Measurements from ENCODE around the gene SDK1. TPM values are rescaled to one million over a fixed set of nuclear protein-coding genes. Genes with fewer than 3 reads are reported as not detected.

Gene SDK1
- total and polyA plus RNA-seq, 2 donors (not counting 3 experiments of a cell fraction or from before 2014, with no cell fraction given): 1.6 to 3.9 TPM

DNA sequence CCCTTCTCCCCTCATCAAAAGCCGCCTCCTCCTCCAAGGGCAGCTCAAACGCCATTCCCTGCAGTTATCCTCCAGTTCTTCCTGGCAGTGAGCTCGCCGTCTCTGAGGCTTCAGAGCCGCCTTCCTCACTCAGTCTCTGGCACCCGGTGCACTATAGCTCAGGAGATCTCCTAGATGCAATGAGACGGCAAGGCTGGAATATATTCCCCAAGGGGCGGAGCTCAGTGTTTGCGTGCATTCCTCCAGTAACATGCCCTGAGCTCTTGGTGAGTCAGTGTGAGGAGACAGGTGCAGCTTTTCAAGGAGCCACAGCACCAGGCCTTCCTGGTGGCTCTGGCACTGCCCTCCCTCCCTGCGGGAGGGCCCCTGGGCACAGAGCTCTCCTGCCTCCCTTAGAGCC lies 868.4 kb downstream of the SDK1 start:
- H3K9me3 ChIP-seq (replicated peaks; ENCODE audit: control insufficient read depth, insufficient read depth, low read length): no peaks in the 10 kb centered on the region
- dilution Hi-C loops (cut with MboI; ENCODE audit: extremely low pct_ligation_motif_present, low sequenced_read_pairs) (no loop called here), intact Hi-C loops (cut with micrococcal nuclease) (no loop called here)
- no peaks in the 10 kb centered on the region for H3K36me3 ChIP-seq (ENCODE audit: control insufficient read depth in 2 of 2, extremely low read depth in 1 of 2, insufficient read depth in 2 of 2, low read length in 2 of 2)
- H3K27ac ChIP-seq (ENCODE audit: insufficient read depth, low read depth, low read length): no peak overlapping the region
- no peaks in the 10 kb centered on the region for H4K20me1 ChIP-seq (replicated peaks; ENCODE audit: control insufficient read depth, extremely low read depth, insufficient read depth, low read length)
- TF ChIP-seq, protein P1, sequence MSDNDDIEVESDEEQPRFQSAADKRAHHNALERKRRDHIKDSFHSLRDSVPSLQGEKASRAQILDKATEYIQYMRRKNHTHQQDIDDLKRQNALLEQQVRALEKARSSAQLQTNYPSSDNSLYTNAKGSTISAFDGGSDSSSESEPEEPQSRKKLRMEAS (IDR thresholded peaks at IDR 0.05; ENCODE audit: insufficient read depth, insufficient read length): no peak
- TF ChIP-seq FOS (IDR thresholded peaks at IDR 0.05; ENCODE audit: borderline replicate concordance, insufficient read depth, low read length) (no peak), POLR2AphosphoS5 (IDR thresholded peaks at IDR 0.05; ENCODE audit: insufficient read depth, low read depth, low read length) (no peak), MYC (IDR thresholded peaks at IDR 0.05; ENCODE audit: low read depth, low read length) (no peak), EZH2 (IDR thresholded peaks at IDR 0.05; ENCODE audit: borderline replicate concordance, low read depth, low read length, severe bottlenecking) (no peak), GATA2 (IDR thresholded peaks at IDR 0.05; ENCODE audit: insufficient read depth, insufficient read length, low read depth, low read length) (no peak), JUN (IDR thresholded peaks at IDR 0.05; ENCODE audit: borderline replicate concordance, insufficient read depth, insufficient read length, low read depth) (no peak), POLR2A (IDR thresholded peaks at IDR 0.05; ENCODE audit: low read depth, low read length) (no peak)
- TF ChIP-seq, protein P2, sequence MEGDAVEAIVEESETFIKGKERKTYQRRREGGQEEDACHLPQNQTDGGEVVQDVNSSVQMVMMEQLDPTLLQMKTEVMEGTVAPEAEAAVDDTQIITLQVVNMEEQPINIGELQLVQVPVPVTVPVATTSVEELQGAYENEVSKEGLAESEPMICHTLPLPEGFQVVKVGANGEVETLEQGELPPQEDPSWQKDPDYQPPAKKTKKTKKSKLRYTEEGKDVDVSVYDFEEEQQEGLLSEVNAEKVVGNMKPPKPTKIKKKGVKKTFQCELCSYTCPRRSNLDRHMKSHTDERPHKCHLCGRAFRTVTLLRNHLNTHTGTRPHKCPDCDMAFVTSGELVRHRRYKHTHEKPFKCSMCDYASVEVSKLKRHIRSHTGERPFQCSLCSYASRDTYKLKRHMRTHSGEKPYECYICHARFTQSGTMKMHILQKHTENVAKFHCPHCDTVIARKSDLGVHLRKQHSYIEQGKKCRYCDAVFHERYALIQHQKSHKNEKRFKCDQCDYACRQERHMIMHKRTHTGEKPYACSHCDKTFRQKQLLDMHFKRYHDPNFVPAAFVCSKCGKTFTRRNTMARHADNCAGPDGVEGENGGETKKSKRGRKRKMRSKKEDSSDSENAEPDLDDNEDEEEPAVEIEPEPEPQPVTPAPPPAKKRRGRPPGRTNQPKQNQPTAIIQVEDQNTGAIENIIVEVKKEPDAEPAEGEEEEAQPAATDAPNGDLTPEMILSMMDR (IDR thresholded peaks at IDR 0.05; ENCODE audit: extremely low read depth in 1 of 2, insufficient read depth in 1 of 2, low read depth in 1 of 2, low read length in 2 of 2): no peak
- CTCF ChIA-PET: no interaction called here
- H3K4me3 ChIP-seq (replicated peaks in 1 of 3; ENCODE audit: insufficient read depth in 1 of 3, low read depth in 1 of 3, low read length in 3 of 3): no peak overlapping the region
- no peaks in the 10 kb centered on the region for H3K4me1 ChIP-seq (ENCODE audit: control insufficient read depth, extremely low read depth, insufficient read depth, low read length)
- no peak overlapping the region for H3K4me2 ChIP-seq (ENCODE audit: insufficient read depth, low read length)
- H3K79me2 ChIP-seq (ENCODE audit: control insufficient read depth, insufficient read depth, low read length): no peaks in the 10 kb centered on the region
- no peak for FAIRE-seq
- POLR2A ChIA-PET: no interaction called here
- DNase-seq (ENCODE audit: low read depth, low spot score): no peak
- no peaks in the 10 kb centered on the region for H3K27me3 ChIP-seq (ENCODE audit: control insufficient read depth in 2 of 2, insufficient read depth in 2 of 2, low read length in 2 of 2)
- H3K9ac ChIP-seq (replicated peaks; ENCODE audit: extremely low read depth, insufficient read depth, low read length): no peak overlapping the region
- H2AFZ ChIP-seq (ENCODE audit: low read depth, low read length): no peak overlapping the region
- no peaks in the 10 kb centered on the region for H3K9me1 ChIP-seq (replicated peaks; ENCODE audit: control insufficient read depth, extremely low read depth, insufficient read depth, low read length)
- BruUV-seq (replicated peaks): no TSS peak

Data from endothelial cell of umbilical vein (primary cell).